H9 (cell line): ENCODE results near the gene FBN2. TPM values are rescaled to one million over a fixed set of nuclear protein-coding genes. Genes with fewer than 3 reads are reported as not detected.

Experiments
- DNase-seq: peaks from one replicate; pipeline ENCODE4 v3.0.0-alpha.2; 2017
- H2AFZ ChIP-seq: one replicate; pipeline ENCODE4 v1.6.1; 2013; ENCODE audit warnings: mild to moderate bottlenecking, low read length, control low read depth, moderate library complexity
- H2AK5ac ChIP-seq: 2 replicates; pipeline ENCODE4 v1.6.1; 2013; ENCODE audit warnings: low read length, control low read depth, mixed read lengths; ENCODE audit not compliant: insufficient read length
- H2BK120ac ChIP-seq: one replicate; pipeline ENCODE4 v1.6.1; 2013; ENCODE audit warnings: low read depth, mild to moderate bottlenecking, low read length, control low read depth, inconsistent platforms; ENCODE audit not compliant: poor library complexity, severe bottlenecking
- H2BK12ac ChIP-seq: 2 replicates; pipeline ENCODE4 v1.6.1; 2013; ENCODE audit warnings: low read length, control low read depth, mixed read lengths, low read depth; ENCODE audit not compliant: insufficient read length
- H2BK15ac ChIP-seq: 2 replicates; pipeline ENCODE4 v1.6.1; 2013; ENCODE audit warnings: low read depth, low read length, control low read depth
- H2BK20ac ChIP-seq: one replicate; pipeline ENCODE4 v1.6.1; 2013; ENCODE audit warnings: low read depth, mild to moderate bottlenecking, low read length, control low read depth, inconsistent platforms; ENCODE audit not compliant: poor library complexity, severe bottlenecking
- H2BK5ac ChIP-seq: 2 replicates; pipeline ENCODE4 v1.6.1; 2013; ENCODE audit warnings: low read length, control low read depth, mixed read lengths; ENCODE audit not compliant: insufficient read length
- H3K14ac ChIP-seq: 2 replicates; pipeline ENCODE4 v1.6.1; 2013; ENCODE audit warnings: low read length, control low read depth; ENCODE audit not compliant: insufficient read depth
- H3K18ac ChIP-seq: 2 replicates; pipeline ENCODE4 v1.6.1; 2013; ENCODE audit warnings: low read depth, mild to moderate bottlenecking, mixed read lengths, low read length, control low read depth; ENCODE audit not compliant: insufficient read length
- H3K23ac ChIP-seq: 2 replicates; pipeline ENCODE4 v1.6.1; 2013; ENCODE audit warnings: low read length, control low read depth, mixed read lengths, low read depth; ENCODE audit not compliant: insufficient read length
- H3K23me2 ChIP-seq: 2 replicates; pipeline ENCODE4 v1.6.1; 2013; ENCODE audit warnings: low read depth, mild to moderate bottlenecking, mixed read lengths, low read length, control low read depth; ENCODE audit not compliant: insufficient read length, poor library complexity, severe bottlenecking
- H3K27ac ChIP-seq: 2 replicates; pipeline ENCODE4 v1.5.1; 2013; ENCODE audit warnings: low read length, control low read depth, mixed read lengths, low read depth; ENCODE audit not compliant: insufficient read length
- H3K27me3 ChIP-seq: 2 replicates; pipeline ENCODE4 v1.6.1; 2013; ENCODE audit warnings: low read length, control low read depth, inconsistent platforms; ENCODE audit not compliant: insufficient read depth
- H3K4ac ChIP-seq: 2 replicates; pipeline ENCODE4 v1.6.1; 2013; ENCODE audit warnings: low read depth, mild to moderate bottlenecking, control low read depth, inconsistent platforms, low read length, moderate library complexity
- H3K4me1 ChIP-seq: 2 replicates; pipeline ENCODE4 v1.6.1; 2013; ENCODE audit warnings: low read length, control low read depth, inconsistent platforms; ENCODE audit not compliant: insufficient read depth
- H3K4me2 ChIP-seq: 2 replicates; pipeline ENCODE4 v1.6.1; 2013; ENCODE audit warnings: low read length, control low read depth, mixed read lengths; ENCODE audit not compliant: insufficient read length, insufficient read depth
- H3K56ac ChIP-seq: 2 replicates; pipeline ENCODE4 v1.6.1; 2013; ENCODE audit warnings: low read depth, mild to moderate bottlenecking, mixed read lengths, low read length, control low read depth; ENCODE audit not compliant: insufficient read length
- H3K79me1 ChIP-seq: 2 replicates; pipeline ENCODE4 v1.6.1; 2013; ENCODE audit warnings: low read depth, mild to moderate bottlenecking, moderate library complexity, low read length, control low read depth, inconsistent platforms; ENCODE audit not compliant: insufficient read depth, poor library complexity, severe bottlenecking
- H3K79me2 ChIP-seq: 2 replicates; pipeline ENCODE4 v1.6.1; 2013; ENCODE audit warnings: low read length, control low read depth, inconsistent platforms; ENCODE audit not compliant: insufficient read depth
- H3K9ac ChIP-seq: 2 replicates; pipeline ENCODE4 v1.6.1; 2013; ENCODE audit warnings: low read length, control low read depth, mixed read lengths; ENCODE audit not compliant: insufficient read length; ENCODE audit errors: extremely low read depth
- H3K9me3 ChIP-seq: one replicate; pipeline ENCODE4 v1.6.1; 2013; ENCODE audit warnings: low read depth, low read length, inconsistent platforms; ENCODE audit not compliant: control insufficient read depth
- H3T11ph ChIP-seq: one replicate; pipeline ENCODE4 v1.6.1; 2013; ENCODE audit warnings: mild to moderate bottlenecking, low read length, control low read depth, inconsistent platforms
- H4K20me1 ChIP-seq: one replicate; pipeline ENCODE4 v1.6.1; 2013; ENCODE audit not compliant: control insufficient read depth, insufficient read length, insufficient read depth
- H4K5ac ChIP-seq: 2 replicates; pipeline ENCODE4 v1.6.1; 2013; ENCODE audit warnings: low read depth, mild to moderate bottlenecking, mixed read lengths, low read length, control low read depth; ENCODE audit not compliant: insufficient read length
- H4K8ac ChIP-seq: replicated peaks from 2 replicates; pipeline ENCODE4 v1.6.1; 2013; ENCODE audit warnings: low read length, control low read depth, mixed read lengths, low read depth; ENCODE audit not compliant: insufficient read length
- H4K91ac ChIP-seq: 2 replicates; pipeline ENCODE4 v1.6.1; 2013; ENCODE audit warnings: low read depth, mild to moderate bottlenecking, moderate library complexity, mixed read lengths, low read length, control low read depth; ENCODE audit not compliant: insufficient read length
- H3K27ac Mint-ChIP-seq, 3 experiments: 2 replicates in 2 of 3; 3 replicates in 1 of 3; pipeline ENCODE4 v1.8.0; 2020 to 2021; ENCODE audit warnings: mixed read lengths in 3 of 3, mild to moderate bottlenecking in 1 of 3, moderate library complexity in 1 of 3
- H3K27me3 Mint-ChIP-seq: 2 replicates; pipeline ENCODE4 v1.8.0; 2021; ENCODE audit warnings: low read depth, mild to moderate bottlenecking, moderate library complexity, mixed read lengths
- H3K36me3 Mint-ChIP-seq, 3 experiments: 2 replicates in 2 of 3; 3 replicates in 1 of 3; pipeline ENCODE4 v1.8.0; 2020 to 2021; ENCODE audit warnings: low read depth in 3 of 3, mixed read lengths in 3 of 3; ENCODE audit not compliant: insufficient read depth in 1 of 3
- H3K4me1 Mint-ChIP-seq, 2 experiments: 2 replicates each; pipeline ENCODE4 v1.8.0; 2020; ENCODE audit warnings: mixed read lengths in 2 of 2
- H3K4me3 Mint-ChIP-seq, 2 experiments: 2 replicates in 1 of 2; 3 replicates in 1 of 2; pipeline ENCODE4 v1.8.0; 2020 to 2021; ENCODE audit warnings: mild to moderate bottlenecking in 2 of 2, mixed read lengths in 2 of 2, moderate library complexity in 1 of 2
- H3K9me3 Mint-ChIP-seq, 2 experiments: 2 replicates in 1 of 2; 3 replicates in 1 of 2; pipeline ENCODE4 v1.8.0; 2020; ENCODE audit warnings: mild to moderate bottlenecking in 2 of 2, mixed read lengths in 2 of 2, moderate library complexity in 1 of 2
- WGBS: extraction: QIAGEN DNeasy Blood & Tissue Kit; methylation state at CpG from one replicate; pipeline ENCODE4 v1.1.7; 2013; ENCODE audit warnings: missing lambda C conversion rate, low lambda C conversion rate, mixed read lengths; ENCODE audit not compliant: insufficient read length; ENCODE audit errors: extremely low coverage; 5-methylcytosine and 5-hydroxymethylcytosine counted together
- total RNA-seq: library from RNA; stranded (reverse); gene quantifications from 2 replicates; pipeline ENCODE4 v1.2.1, GENCODE V29; 2021
- TF ChIP-seq, protein P1 (sequence below): fragments of 200-600 bp; sonication (generic); conservative IDR thresholded peaks from 3 replicates; pipeline ENCODE4 v1.8.0; 2021; ENCODE audit warnings: antibody characterized with exemption, mild to moderate bottlenecking

FBN2 gene
- total RNA-seq, 1 experiment from 2014 or later, result 8.3 TPM

DNA sequence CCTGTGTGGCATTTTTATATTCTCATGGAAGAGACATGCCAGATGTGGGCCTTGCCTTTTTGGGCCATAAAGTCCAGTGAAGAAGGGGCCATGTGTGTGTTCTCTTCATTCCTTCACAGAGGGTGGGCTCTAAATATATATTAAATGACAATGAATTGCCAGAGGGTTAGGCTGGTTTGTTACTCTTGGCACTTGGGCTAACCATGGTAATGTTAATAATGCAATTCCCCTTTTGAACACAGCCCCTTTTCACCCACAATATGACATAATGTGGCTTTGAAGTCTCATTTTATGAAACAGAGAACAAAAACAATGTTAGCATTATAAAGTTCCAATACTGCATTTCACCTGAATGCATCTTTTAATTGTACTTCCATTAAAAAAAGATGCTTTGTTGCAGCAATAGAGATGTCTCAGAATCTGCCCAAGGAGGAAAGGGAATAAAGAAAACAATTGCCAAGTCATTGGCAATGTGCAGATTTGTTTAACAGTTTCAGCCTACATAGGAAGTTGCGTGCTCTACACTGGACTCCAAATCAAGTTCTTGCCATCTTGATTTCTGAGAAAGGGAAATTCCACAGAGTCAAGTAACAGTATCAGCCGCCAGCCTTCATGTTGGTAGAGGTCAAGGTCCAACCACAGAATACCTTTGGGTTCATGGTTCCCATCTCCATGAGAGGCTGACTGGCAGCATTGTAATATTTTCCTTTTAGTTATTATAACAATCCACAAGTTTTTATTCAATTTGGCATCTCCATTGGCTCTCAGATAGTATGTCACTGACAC is 312.6 kb downstream of the FBN2 start:
- Histone ChIP-seq H4K20me1 (no peaks in the 10 kb centered on the region), H2BK120ac (no peak overlapping the region), H2BK12ac (no peak overlapping the region), H3K9me3 (no peaks in the 10 kb centered on the region), H3K27ac (no peak overlapping the region), H3K4ac (no peak overlapping the region), H3K79me1 (no peaks in the 10 kb centered on the region), H4K5ac (no peak overlapping the region), H3K4me2 (no peak overlapping the region), H3K27me3 (no peaks in the 10 kb centered on the region), H2BK15ac (no peak overlapping the region), H3K23ac (no peak overlapping the region), H2AK5ac (no peak overlapping the region), H4K8ac (no peak overlapping the region), H4K91ac (no peak overlapping the region), H3K18ac (no peak overlapping the region), H2AFZ (no peak overlapping the region), H3K79me2 (no peaks in the 10 kb centered on the region), H3K9ac (no peak overlapping the region), H3K4me1 (no peaks in the 10 kb centered on the region), H3K14ac (no peak overlapping the region), H2BK5ac (no peak overlapping the region), H3T11ph (no peak overlapping the region), H2BK20ac (no peak overlapping the region), H3K23me2 (no peaks in the 10 kb centered on the region), H3K56ac (no peak overlapping the region)
- DNase-seq, result no peak
- H3K27ac Mint-ChIP-seq, result no peak overlapping the region
- H3K4me1 Mint-ChIP-seq, result peaks cover 0 to 5% of the 10 kb centered on the region in 2 experiments; a peak in 2 of 4 replicates
- no peaks in the 10 kb centered on the region; the same call in 1 of the 2 replicates for H3K27me3 Mint-ChIP-seq
- no peaks in the 10 kb centered on the region; a peak in 1 of 5 replicates for H3K9me3 Mint-ChIP-seq
- TF ChIP-seq, protein P1, sequence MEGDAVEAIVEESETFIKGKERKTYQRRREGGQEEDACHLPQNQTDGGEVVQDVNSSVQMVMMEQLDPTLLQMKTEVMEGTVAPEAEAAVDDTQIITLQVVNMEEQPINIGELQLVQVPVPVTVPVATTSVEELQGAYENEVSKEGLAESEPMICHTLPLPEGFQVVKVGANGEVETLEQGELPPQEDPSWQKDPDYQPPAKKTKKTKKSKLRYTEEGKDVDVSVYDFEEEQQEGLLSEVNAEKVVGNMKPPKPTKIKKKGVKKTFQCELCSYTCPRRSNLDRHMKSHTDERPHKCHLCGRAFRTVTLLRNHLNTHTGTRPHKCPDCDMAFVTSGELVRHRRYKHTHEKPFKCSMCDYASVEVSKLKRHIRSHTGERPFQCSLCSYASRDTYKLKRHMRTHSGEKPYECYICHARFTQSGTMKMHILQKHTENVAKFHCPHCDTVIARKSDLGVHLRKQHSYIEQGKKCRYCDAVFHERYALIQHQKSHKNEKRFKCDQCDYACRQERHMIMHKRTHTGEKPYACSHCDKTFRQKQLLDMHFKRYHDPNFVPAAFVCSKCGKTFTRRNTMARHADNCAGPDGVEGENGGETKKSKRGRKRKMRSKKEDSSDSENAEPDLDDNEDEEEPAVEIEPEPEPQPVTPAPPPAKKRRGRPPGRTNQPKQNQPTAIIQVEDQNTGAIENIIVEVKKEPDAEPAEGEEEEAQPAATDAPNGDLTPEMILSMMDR, result no peak
- no peaks in the 10 kb centered on the region; a peak in 1 of 7 replicates for H3K36me3 Mint-ChIP-seq
- no peak overlapping the region for H3K4me3 Mint-ChIP-seq
- WGBS, result no CpG with 5 or more reads among the region's 2 CpGs
